NCI-H774 (cell line): ENCODE results near the gene RGS3.

ENCODE experiments used
- DNase-seq: peaks from one replicate; lab custom pipeline; 2025; lab: John Stamatoyannopoulos, UW

The RGS3 gene

GRCh38 chr9:113600871-113601614 is 137.5 kb downstream of the RGS3 start:
- no peak for DNase-seq

- no peak for DNase-seq
Measured at GRCh38 chr9:113601656-113602055, 138.1 kb downstream of the RGS3 start.

GRCh38 chr9:113602126-113603047 is 138.9 kb downstream of the RGS3 start:
- DNase-seq, result no peak

- no peak for DNase-seq
Measured at GRCh38 chr9:113603048-113603375, 139.5 kb downstream of the RGS3 start.

- DNase-seq, result no peak
Measured at GRCh38 chr9:113603773-113604172, 140.2 kb downstream of the RGS3 start.

GRCh38 chr9:113604393-113604792 is 140.9 kb downstream of the RGS3 start:
- no peak for DNase-seq

GRCh38 chr9:113606510-113606909 is 143.0 kb downstream of the RGS3 start:
- no peak for DNase-seq

GRCh38 chr9:113608082-113608685 is 144.7 kb downstream of the RGS3 start:
- no peak for DNase-seq

- DNase-seq, result no peak
Measured at GRCh38 chr9:113609562-113610318, 146.2 kb downstream of the RGS3 start.

- DNase-seq, result no peak
Measured at GRCh38 chr9:113611461-113612215, 148.1 kb downstream of the RGS3 start.

GRCh38 chr9:113612216-113612747 is 148.8 kb downstream of the RGS3 start:
- no peak for DNase-seq

GRCh38 chr9:113612828-113613227 is 149.3 kb downstream of the RGS3 start:
- DNase-seq, result no peak

- no peak for DNase-seq
Measured at GRCh38 chr9:113613815-113614413, 150.4 kb downstream of the RGS3 start.

- no peak for DNase-seq
Measured at GRCh38 chr9:113614843-113615648, 151.5 kb downstream of the RGS3 start.

- DNase-seq, result no peak
Measured at GRCh38 chr9:113616116-113616515, 152.6 kb downstream of the RGS3 start.

- DNase-seq, result no peak
Measured at GRCh38 chr9:113616621-113617496, 153.3 kb downstream of the RGS3 start.

- DNase-seq, result no peak
Measured at GRCh38 chr9:113617550-113617949, 154.0 kb downstream of the RGS3 start.

GRCh38 chr9:113618836-113619490 is 155.4 kb downstream of the RGS3 start:
- DNase-seq, result no peak
